GM19099 (cell line): ENCODE measurements around the gene TMEM175.

ENCODE experiments used
- POLR2A ChIP-seq: IDR thresholded peaks from 3 replicates; pipeline ENCODE4 v1.6.1; 2011; ENCODE audit warnings: low read depth; ENCODE audit not compliant: insufficient read length; ENCODE audit errors: extremely low read depth

The TMEM175 gene

DNA sequence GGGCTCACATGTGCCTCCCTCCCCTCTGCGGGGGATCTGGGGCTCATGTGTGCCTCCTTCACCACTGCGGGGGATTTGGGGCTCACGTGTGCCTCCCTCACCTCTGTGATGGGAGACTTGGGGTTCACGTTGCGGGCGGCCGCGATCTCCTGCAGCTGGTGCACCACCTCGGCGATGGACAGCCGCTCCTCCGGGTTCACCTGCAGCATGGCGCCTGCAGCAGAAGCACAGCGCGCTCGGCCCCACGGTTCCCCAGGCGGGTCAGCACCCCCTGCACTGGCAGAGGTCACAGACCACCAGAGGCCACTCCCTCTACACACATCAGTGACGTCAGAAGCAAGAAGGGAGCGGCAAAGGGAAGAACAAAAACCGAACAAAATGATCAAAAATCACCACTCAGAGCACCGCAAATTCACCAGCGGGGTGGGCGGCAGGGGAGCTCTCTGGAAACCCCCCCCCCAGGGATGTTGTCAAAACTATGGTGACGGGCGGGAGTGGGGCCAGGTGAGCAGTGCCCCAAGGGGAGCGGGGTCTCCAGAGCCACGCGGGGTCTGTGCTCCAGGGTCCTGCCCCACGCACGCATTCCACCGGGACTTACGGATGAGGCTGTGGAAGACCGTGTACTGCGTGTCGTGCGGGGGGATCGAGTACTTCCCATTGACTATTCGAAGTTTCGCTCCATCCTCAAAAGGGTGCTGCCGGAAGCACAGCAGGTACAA, 38.8 kb upstream of the TMEM175 start:
- no peak for TF ChIP-seq POLR2A

DNA sequence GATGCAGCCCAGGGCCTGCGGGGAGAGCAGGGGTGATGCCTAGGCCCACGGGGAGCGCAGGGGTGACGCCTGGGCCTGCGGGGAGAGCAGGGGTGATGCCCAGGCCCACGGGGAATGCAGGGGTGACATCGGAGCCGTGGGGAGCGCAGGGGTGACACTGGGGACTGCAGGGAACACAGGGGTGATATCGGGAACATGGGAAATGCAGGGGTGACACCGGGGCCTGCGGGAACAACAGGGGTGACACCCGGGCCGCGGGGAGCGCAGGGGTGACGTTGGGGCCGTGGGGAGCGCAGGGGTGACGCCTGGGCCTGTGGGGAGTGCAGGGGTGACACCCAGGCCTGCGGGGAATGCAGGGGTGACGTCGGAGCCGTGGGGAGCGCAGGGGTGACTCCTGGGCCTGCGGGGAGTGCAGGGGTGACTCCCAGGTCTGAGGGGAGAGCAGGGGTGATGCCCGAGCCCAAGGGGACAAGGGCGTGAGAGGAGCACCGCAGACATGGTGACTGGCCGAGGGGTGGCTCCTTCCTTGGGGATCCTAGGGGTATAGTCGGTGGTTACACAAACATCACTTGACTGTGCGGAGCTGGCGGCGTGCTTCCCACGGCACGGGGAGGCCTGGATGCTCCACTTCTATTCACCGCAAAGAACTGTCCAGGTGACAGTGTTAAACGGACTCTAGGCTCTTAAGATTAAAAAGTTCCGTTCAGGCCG, 38.1 kb upstream of the TMEM175 start:
- no peak for TF ChIP-seq POLR2A

DNA sequence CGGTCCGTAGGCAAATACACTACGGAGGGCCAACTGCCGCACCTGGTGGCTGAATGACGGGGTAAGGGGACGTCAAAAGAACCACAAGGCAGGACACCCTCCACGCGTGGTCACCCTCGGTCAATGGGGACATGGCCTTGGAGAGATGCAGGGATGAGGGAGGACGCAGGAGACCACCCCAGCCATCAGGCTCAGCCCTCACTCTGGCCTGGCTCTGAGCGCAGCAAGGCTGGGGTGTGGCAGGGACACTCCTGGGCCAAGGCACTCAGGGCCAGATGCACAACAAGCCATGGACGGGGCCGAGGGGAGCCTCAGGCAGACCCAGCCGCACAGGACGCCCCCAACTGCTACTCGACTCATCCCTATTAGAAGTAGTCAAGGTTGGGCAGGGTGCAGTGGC, 36.7 kb upstream of the TMEM175 start:
- TF ChIP-seq POLR2A: no peak

DNA sequence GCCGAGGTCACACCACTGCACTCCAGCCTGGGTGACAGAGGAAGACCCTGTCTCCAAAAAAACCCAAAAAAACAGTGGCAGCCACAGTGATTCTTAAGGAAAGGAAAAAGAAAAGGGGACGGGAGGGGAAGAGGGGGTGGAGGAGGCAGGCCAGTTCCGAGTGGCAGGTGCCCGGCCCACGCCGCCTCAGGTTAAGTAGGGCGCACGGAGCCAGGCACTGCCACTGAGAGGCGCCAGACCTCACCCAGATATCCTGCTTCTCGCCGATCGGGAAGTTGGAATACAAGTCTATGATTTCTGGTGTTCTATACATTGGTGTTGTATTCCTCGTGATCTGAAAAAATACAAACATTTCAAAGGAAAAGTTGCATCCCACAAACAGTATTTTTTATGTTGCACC, 36.0 kb upstream of the TMEM175 start:
- TF ChIP-seq POLR2A: no peak

DNA sequence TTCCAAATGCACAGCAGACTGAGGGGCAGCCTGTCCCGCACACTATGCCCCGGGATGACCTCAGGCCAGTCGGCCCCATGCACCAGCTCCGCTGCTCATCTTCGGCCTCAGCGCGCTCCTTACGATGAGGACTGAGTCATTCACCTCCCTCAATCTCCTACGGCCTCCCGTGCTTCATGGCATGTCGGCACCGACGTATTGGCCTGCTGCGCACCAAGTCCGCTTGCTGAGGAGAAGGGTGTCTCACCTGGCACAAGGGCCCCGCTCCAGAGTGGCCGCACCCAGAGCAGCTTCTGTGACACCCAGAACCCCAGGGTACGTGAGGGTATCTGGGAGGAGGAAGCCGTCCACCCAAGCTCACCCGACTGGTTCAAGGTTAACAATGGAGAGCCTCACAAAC, 35.6 kb upstream of the TMEM175 start:
- TF ChIP-seq POLR2A: no peak

DNA sequence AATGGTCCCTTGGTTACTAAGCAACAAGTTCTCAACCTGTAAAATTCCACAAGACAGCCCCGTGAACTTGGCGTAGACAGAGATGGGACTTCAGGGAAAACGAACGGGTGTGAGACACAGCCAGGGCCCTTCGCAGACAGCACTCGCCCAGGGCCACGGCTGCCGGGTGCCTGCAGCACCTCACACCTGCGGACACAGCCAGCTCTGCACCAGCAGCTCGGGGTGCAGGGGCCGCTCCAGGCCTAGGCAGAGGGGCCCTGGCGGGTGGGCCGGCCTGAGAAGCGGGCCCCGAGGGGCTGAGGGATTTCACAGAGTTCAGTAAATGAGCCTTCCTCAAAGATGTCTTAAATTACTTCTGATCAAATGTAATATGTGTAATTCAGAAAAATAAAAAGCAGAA, 34.1 kb upstream of the TMEM175 start:
- no peak for TF ChIP-seq POLR2A

DNA sequence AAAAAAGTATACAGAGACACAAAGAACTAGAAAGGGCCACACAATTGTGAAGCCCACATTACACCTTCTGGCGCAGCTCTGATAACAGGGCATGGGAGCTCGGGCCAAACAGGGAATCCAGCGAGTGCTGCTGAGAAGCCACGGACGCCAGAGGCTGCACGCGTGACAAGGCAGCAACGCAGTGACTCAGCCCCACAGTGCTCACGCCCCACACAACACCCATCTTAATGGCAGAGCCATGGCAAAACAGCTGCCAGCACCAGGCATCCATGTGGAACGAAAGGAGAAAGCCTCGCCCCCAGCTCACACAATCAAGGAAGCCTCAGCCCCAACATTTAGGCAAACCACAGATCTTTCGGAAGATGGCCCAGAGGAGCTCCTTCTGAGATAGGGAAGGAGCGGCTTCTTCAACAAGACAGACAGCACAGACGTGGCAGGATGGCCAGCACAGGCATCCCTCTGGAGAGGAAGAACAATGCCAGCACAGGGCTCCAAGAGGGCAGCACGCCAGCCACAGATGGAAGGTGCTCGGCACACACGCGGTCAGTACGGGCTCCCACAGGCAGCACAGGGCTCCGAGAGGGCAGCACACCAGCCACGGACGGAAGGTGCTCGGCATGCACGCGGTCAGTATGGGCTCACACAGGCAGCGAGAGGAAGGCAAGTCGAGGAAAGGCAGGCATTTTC, 33.2 kb upstream of the TMEM175 start:
- TF ChIP-seq POLR2A: no peak

DNA sequence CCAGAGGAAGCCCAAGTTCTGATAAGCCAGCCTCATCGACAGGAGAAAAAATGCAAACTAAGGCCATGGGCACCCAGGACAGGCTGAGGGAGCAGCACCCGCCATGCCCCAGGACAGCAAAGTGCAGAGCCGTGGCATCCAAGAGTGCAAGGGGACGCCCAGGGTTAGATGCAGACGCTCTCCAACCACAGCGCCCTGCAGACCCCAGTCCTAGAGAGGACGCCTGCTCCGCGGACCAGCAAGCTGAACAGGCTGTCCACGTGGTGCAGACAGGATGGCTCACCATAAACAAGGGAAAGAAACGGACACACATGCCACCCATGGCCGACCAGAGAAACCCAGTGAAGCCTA, 32.7 kb upstream of the TMEM175 start:
- TF ChIP-seq POLR2A: no peak

DNA sequence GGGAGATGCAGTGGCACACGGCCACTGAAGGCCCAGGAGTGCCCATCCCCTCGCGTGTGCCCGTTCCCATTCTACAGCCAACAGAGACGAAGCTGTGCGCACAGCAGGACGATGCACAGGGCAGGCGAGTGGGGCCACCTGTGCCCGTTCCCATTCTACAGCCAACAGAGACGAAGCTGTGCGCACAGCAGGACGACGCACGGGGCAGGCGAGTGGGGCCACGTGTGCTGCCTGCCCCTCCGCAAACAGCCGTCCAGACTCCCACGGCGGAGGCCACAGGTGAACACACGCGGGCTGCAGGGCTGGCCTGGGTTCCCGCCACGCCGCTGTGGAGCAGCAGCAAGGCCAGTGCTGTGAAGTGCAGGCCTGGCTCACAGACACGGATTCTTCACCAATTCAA, 32.2 kb upstream of the TMEM175 start:
- no peak for TF ChIP-seq POLR2A

DNA sequence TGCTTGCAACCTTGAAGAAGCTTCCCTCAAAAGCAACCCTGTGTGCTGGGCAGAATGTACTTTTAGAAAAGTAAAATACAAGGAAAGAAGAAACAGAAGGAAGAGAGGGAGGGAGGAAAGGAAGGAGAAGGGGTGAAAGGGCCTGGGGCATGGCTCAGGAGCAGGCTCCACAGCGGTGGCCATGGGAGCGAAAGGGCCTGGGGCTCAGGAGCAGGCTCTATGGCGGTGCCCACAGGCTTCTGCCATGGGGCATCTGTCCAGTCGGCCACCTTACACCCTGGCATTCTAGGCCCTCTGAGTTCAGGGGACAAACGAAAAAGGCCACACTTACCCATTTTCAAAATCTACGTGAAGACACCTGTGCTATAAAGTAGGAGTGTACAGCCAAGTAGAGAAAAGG, 31.5 kb upstream of the TMEM175 start:
- no peak for TF ChIP-seq POLR2A

DNA sequence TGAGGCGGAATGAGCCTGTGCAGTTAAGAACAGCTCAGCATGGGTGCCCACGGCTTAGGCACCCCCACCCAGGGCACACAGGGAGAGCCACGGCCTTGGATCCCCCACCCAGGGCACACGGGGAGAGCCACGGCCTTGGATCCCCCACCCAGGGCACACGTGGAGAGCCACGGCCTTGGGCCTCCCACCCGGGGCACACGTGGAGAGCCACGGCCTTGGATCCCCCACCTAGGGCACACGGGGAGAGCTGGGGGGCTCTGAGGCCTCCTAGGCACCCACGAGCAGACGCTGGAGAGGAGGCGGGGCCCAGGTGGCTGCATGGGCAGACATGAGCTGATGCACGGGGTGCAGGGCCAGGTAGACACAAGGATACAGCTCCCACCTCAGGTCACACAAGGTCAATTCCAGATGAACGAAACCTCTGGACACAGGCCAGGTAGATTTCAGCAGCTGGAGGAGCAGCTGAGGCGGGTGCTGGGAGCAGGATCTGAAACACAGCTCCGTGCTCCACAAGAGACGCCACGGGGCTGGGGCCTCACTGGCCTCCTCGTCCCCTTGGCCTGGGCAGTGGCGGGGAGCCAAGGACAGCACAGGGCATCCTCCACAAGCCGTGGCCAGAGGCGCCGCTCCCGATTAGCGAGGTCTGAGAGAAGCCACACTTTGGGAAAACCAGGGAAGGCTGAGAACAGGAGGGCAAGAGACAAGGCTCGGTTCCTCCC, 30.9 kb upstream of the TMEM175 start:
- TF ChIP-seq POLR2A: no peak

DNA sequence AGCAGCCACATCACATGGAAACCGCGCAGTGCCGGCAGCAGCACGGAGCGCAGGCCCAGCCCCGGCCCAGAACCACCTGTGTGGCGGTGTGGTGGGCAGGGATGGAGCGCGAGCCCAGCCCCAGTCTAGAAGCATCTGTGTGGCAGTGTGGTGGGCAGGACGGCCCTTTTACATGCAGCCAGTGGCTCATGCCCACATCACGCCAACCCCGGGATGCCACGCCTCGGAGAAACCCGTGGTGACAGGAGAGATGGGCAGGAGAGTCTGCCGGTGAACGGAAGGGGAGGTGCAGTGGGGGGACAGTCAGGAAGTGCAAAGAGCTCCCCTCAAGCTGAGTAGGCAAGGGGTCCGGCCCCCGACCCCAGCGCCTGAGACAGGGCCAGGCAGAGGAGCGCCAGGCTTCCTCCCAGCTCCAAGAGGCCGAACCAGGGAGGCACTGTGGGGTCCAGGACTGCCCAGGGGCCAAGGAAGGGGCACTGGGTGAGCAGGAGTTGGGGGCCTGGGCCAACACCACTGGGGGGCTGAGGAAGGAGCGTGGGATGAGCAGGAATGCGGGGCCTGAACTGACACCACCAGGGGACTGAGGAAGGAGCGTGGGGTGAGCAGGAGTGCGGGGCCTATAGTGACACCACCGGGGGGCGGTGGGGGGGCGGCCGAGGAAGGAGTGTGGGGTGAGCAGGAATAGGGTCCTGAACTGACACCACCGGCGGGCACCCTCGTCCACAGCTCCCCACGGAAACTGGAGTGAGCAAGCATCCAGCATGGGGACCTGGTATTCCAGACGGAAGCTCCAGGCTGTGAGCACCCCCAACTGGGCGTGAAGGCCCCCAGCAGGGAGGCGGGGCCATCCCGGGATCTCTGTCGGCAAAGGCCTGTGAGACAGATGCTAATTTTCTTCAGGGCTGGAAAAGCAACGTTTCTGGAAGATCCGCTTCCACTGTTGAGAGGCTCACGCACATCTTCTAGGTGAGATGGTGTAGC, 28.9 kb upstream of the TMEM175 start:
- TF ChIP-seq POLR2A: no peak

DNA sequence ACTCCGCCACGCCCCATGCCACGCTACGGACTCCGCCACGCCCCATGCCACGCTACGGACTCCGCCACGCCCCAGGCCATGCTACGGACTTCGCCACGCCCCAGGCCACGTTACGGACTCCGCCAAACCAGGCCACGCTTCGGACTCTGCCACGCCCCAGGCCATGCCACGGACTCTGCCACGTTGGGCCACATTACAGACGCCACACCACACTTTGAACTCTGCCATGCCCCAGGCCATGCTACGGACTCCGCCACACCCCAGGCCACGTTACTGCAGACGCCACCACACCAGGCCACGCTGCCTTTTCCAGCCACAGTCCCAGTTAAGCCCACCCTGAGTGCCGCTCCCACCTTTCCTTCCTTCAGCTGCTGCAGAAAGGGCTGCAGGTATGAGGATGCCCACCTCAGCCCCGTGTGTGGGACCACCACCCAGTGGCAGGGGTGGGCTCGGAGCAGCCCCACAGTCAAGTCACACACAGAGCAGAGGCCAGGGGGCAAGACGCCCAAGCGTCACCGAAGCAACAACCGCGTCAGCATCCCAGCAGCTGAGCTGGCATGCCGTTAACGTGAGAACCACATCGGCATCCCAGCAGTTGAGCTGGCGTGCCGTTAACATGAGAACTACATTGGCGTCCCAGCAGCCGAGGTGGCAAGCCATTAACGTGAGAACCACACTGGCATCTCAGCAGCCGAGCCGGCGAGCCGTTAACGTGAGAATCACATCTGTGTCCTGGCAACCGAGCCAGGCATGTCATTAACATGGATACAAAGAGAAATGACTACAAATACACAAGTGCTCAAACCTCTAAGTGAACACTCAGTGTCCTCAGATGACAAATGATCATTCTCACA, 26.5 kb upstream of the TMEM175 start:
- no peak for TF ChIP-seq POLR2A
